Osteocyte (in vitro differentiated cells): ENCODE measurements around the gene LUC7L. TPM values are rescaled to one million over a fixed set of nuclear protein-coding genes. Genes with fewer than 3 reads are reported as not detected.
A peak's percentile ranks its signal among the peaks of the same experiment; 100 is the strongest.
"Not testable (repeated sequence)": the region's sequence is repeated elsewhere in the genome, so short reads cannot be mapped to it uniquely, and the experiment has no call there.

Experiments
- DNase-seq: peaks from one replicate; pipeline ENCODE4 v3.0.0; 2021; ENCODE audit warnings: mixed read lengths; ENCODE audit not compliant: unreplicated experiment; ENCODE audit errors: extremely low spot score
- H3K27ac Mint-ChIP-seq: one replicate; pipeline ENCODE4 v1.8.0; 2021; ENCODE audit warnings: mild to moderate bottlenecking, mixed read lengths; ENCODE audit not compliant: unreplicated experiment
- H3K27me3 Mint-ChIP-seq: one replicate; pipeline ENCODE4 v1.8.0; 2021; ENCODE audit warnings: mixed read lengths; ENCODE audit not compliant: unreplicated experiment
- H3K36me3 Mint-ChIP-seq: one replicate; pipeline ENCODE4 v1.8.0; 2021; ENCODE audit warnings: mixed read lengths; ENCODE audit not compliant: unreplicated experiment
- H3K4me1 Mint-ChIP-seq: one replicate; pipeline ENCODE4 v1.8.0; 2021; ENCODE audit warnings: mixed read lengths; ENCODE audit not compliant: unreplicated experiment
- H3K4me3 Mint-ChIP-seq: one replicate; pipeline ENCODE4 v1.8.0; 2021; ENCODE audit warnings: mild to moderate bottlenecking, moderate library complexity, mixed read lengths; ENCODE audit not compliant: unreplicated experiment
- H3K9me3 Mint-ChIP-seq: one replicate; pipeline ENCODE4 v1.8.0; 2021; ENCODE audit warnings: mixed read lengths; ENCODE audit not compliant: unreplicated experiment
- total RNA-seq: library from RNA; stranded (reverse); gene quantifications from 2 replicates; pipeline ENCODE4 v1.2.1, GENCODE V29; 2021
- TF ChIP-seq, protein P1 (sequence below): fragments of 200-600 bp; sonication (generic); IDR thresholded peaks from 2 replicates; pipeline ENCODE4 v1.5.0; 2021; ENCODE audit warnings: antibody characterized with exemption, mild to moderate bottlenecking, moderate library complexity

LUC7L gene
- total RNA-seq, 1 donor from 2014 or later: 104 TPM

DNA sequence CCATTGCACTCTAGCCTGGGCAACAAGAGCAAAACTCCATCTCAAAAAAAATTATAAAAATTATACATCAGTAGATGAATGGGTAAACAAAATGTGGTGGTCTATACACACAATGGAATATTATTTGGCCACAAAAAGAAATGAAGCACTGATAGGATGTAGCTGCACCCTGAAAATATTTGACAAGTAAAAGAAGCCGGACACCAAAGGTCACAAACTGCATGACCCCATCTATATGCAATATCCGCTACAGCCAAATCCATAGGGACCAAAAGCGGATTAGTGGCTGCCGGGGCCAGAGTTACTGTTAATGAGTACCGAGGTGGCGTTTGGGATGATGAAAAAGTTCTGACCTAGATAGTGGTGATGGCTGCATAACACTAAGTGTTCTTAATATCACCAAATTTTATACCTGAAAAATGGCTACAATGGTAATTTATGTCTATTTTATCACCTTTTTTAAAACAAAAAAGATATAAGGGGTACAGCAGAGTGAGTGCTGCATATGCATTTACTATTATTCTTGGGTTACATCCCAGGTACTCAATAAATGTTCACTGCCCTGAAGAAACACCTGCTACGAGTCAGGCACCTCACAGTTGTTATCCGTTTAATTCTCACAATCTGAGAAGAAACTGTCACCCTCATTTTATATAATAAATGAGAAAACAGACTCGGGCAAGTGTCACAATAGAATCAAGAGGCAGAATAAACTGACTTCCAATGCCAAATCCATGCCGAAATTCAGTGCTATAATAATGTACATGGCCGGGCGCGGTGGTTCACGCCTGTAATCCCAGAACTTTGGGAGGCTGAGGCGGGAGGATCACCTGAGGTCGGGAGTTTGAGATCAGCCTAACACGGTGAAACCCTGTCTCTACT is 49.8 kb downstream of the LUC7L start:
- H3K4me1 Mint-ChIP-seq: peaks cover 10% of the 10 kb centered on the region
- peak overlapping the region; percentile 51 for H3K4me3 Mint-ChIP-seq
- TF ChIP-seq, protein P1, sequence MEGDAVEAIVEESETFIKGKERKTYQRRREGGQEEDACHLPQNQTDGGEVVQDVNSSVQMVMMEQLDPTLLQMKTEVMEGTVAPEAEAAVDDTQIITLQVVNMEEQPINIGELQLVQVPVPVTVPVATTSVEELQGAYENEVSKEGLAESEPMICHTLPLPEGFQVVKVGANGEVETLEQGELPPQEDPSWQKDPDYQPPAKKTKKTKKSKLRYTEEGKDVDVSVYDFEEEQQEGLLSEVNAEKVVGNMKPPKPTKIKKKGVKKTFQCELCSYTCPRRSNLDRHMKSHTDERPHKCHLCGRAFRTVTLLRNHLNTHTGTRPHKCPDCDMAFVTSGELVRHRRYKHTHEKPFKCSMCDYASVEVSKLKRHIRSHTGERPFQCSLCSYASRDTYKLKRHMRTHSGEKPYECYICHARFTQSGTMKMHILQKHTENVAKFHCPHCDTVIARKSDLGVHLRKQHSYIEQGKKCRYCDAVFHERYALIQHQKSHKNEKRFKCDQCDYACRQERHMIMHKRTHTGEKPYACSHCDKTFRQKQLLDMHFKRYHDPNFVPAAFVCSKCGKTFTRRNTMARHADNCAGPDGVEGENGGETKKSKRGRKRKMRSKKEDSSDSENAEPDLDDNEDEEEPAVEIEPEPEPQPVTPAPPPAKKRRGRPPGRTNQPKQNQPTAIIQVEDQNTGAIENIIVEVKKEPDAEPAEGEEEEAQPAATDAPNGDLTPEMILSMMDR: no peak
- H3K9me3 Mint-ChIP-seq: no peaks in the 10 kb centered on the region
- H3K36me3 Mint-ChIP-seq: no peaks in the 10 kb centered on the region
- peaks cover 35% of the 10 kb centered on the region for H3K27me3 Mint-ChIP-seq
- no peak overlapping the region for H3K27ac Mint-ChIP-seq
- DNase-seq: no peak

DNA sequence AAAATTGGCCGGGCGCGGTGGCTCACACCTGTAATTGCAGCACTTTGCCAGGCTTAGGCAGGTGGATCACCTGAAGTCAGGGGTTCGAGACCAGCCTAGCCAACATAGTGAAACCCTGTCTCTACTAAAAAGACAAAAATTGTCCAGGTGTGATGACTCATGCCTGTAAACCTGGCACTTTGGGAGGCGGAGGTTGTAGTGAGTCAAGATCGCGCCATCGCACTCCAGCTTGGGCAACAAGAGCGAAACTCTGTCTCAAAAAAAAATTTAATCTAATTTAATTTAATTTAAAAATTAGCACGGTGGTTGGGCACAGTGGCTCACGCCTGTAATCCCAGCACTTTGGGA is 50.6 kb downstream of the LUC7L start:
- Mint-ChIP-seq H3K4me1 (peaks cover 12% of the 10 kb centered on the region), H3K9me3 (no peaks in the 10 kb centered on the region), H3K27ac (no peak overlapping the region), H3K36me3 (no peaks in the 10 kb centered on the region), H3K4me3 (no peak overlapping the region), H3K27me3 (peaks cover 37% of the 10 kb centered on the region)
- TF ChIP-seq, protein P1: no peak
- no peak for DNase-seq

DNA sequence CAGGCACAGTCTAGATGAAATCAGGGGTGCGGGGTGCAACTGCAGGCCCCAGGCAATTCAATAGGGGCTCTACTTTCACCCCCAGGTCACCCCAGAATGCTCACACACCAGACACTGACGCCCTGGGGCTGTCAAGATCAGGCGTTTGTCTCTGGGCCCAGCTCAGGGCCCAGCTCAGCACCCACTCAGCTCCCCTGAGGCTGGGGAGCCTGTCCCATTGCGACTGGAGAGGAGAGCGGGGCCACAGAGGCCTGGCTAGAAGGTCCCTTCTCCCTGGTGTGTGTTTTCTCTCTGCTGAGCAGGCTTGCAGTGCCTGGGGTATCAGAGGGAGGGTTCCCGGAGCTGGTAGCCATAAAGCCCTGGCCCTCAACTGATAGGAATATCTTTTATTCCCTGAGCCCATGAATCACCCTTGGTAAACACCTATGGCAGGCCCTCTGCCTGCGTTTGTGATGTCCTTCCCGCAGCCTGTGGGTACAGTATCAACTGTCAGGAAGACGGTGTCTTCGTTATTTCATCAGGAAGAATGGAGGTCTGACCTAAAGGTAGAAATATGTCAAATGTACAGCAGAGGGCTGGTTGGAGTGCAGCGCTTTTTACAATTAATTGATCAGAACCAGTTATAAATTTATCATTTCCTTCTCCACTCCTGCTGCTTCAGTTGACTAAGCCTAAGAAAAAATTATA is 51.1 kb downstream of the LUC7L start:
- Mint-ChIP-seq H3K4me1 (peaks cover 12% of the 10 kb centered on the region), H3K27ac (no peak overlapping the region), H3K36me3 (no peaks in the 10 kb centered on the region), H3K27me3 (peaks cover 41% of the 10 kb centered on the region), H3K9me3 (no peaks in the 10 kb centered on the region), H3K4me3 (no peak overlapping the region)
- TF ChIP-seq, protein P1: no peak
- DNase-seq: no peak

DNA sequence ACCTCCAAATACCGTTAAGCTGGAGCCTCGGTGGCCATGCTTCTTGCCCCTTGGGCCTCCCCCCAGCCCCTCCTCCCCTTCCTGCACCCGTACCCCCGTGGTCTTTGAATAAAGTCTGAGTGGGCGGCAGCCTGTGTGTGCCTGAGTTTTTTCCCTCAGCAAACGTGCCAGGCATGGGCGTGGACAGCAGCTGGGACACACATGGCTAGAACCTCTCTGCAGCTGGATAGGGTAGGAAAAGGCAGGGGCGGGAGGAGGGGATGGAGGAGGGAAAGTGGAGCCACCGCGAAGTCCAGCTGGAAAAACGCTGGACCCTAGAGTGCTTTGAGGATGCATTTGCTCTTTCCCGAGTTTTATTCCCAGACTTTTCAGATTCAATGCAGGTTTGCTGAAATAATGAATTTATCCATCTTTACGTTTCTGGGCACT is 51.8 kb downstream of the LUC7L start:
- Mint-ChIP-seq H3K9me3 (no peaks in the 10 kb centered on the region), H3K27ac (no peak overlapping the region), H3K4me3 (peak overlapping the region; percentile 14), H3K4me1 (peaks cover 12% of the 10 kb centered on the region), H3K27me3 (peaks cover 41% of the 10 kb centered on the region), H3K36me3 (no peaks in the 10 kb centered on the region)
- TF ChIP-seq, protein P1: no peak
- DNase-seq: no peak

- H3K36me3 Mint-ChIP-seq, H3K9me3 Mint-ChIP-seq, DNase-seq, H3K27ac Mint-ChIP-seq: not testable (repeated sequence)
- H3K27me3 Mint-ChIP-seq: peaks cover 43% of the 10 kb centered on the region
- peak within 1 kb of the TSS; percentile 45 for H3K4me3 Mint-ChIP-seq
- peaks cover 12% of the 10 kb centered on the region for H3K4me1 Mint-ChIP-seq
Measured at GRCh38 chr16:176477-177382, 52.5 kb downstream of the LUC7L start, which contains the start of gene HBA1. Gene HBA1, plus strand, starts transcription at chr16:176680. Its CDS starts 37 bp downstream, at chr16:176717.

DNA sequence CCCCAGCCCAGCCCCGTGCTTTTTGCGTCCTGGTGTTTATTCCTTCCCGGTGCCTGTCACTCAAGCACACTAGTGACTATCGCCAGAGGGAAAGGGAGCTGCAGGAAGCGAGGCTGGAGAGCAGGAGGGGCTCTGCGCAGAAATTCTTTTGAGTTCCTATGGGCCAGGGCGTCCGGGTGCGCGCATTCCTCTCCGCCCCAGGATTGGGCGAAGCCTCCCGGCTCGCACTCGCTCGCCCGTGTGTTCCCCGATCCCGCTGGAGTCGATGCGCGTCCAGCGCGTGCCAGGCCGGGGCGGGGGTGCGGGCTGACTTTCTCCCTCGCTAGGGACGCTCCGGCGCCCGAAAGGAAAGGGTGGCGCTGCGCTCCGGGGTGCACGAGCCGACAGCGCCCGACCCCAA is 53.2 kb downstream of the LUC7L start:
- peak overlapping the region; percentile 45 for H3K4me3 Mint-ChIP-seq
- H3K36me3 Mint-ChIP-seq, H3K9me3 Mint-ChIP-seq, H3K27ac Mint-ChIP-seq, DNase-seq: not testable (repeated sequence)
- peaks cover 47% of the 10 kb centered on the region for H3K27me3 Mint-ChIP-seq
- H3K4me1 Mint-ChIP-seq: peaks cover 12% of the 10 kb centered on the region
